Trophoblast cell (in vitro differentiated cells and primary cell): Measurements from ENCODE around the gene LMNB1.

ENCODE experiments used
- DNase-seq, 2 donors: peaks; one replicate each; pipeline ENCODE4 v3.0.0-alpha.2; 2016
- H2AFZ ChIP-seq: 2 replicates; pipeline ENCODE4 v1.6.1; 2013; ENCODE audit warnings: low read length, moderate library complexity, mild to moderate bottlenecking; ENCODE audit not compliant: insufficient read depth, poor library complexity
- H2AK5ac ChIP-seq: 2 replicates; pipeline ENCODE4 v1.6.1; 2013; ENCODE audit warnings: mild to moderate bottlenecking, low read length
- H2BK120ac ChIP-seq: 2 replicates; pipeline ENCODE4 v1.6.1; 2013; ENCODE audit warnings: low read length, mild to moderate bottlenecking, moderate library complexity; ENCODE audit not compliant: insufficient read depth, poor library complexity
- H2BK12ac ChIP-seq: 2 replicates; pipeline ENCODE4 v1.6.1; 2013; ENCODE audit warnings: mild to moderate bottlenecking, low read length, moderate library complexity
- H2BK5ac ChIP-seq: 2 replicates; pipeline ENCODE4 v1.6.1; 2013; ENCODE audit warnings: low read length, low read depth, moderate library complexity, mild to moderate bottlenecking; ENCODE audit not compliant: poor library complexity
- H3K14ac ChIP-seq: 2 replicates; pipeline ENCODE4 v1.6.1; 2013; ENCODE audit warnings: mild to moderate bottlenecking, low read length
- H3K18ac ChIP-seq: 2 replicates; pipeline ENCODE4 v1.6.1; 2013; ENCODE audit warnings: mild to moderate bottlenecking, low read length
- H3K23ac ChIP-seq: 2 replicates; pipeline ENCODE4 v1.6.1; 2013; ENCODE audit warnings: low read length
- H3K27ac ChIP-seq: 2 replicates; pipeline ENCODE4 v1.5.1; 2013; ENCODE audit warnings: low read depth, mild to moderate bottlenecking, inconsistent platforms, low read length, moderate library complexity
- H3K27me3 ChIP-seq: 2 replicates; pipeline ENCODE4 v1.6.1; 2013; ENCODE audit warnings: inconsistent platforms, mild to moderate bottlenecking, low read length, moderate library complexity; ENCODE audit not compliant: insufficient read depth
- H3K36me3 ChIP-seq, 2 experiments: 1 replicate in 1 of 2; 2 replicates in 1 of 2; pipeline ENCODE4 v1.6.1; 2013; ENCODE audit warnings: low read length in 2 of 2, mild to moderate bottlenecking in 2 of 2, moderate library complexity in 1 of 2; ENCODE audit not compliant: insufficient read depth in 2 of 2, control insufficient read depth in 1 of 2
- H3K4ac ChIP-seq: 2 replicates; pipeline ENCODE4 v1.6.1; 2013; ENCODE audit warnings: low read depth, mild to moderate bottlenecking, low read length, moderate library complexity
- H3K4me1 ChIP-seq, 2 experiments: 1 replicate in 1 of 2; 2 replicates in 1 of 2; pipeline ENCODE4 v1.6.1; 2013; ENCODE audit warnings: low read length in 2 of 2, mild to moderate bottlenecking in 2 of 2, moderate library complexity in 1 of 2; ENCODE audit not compliant: insufficient read depth in 2 of 2, control insufficient read depth in 1 of 2
- H3K4me2 ChIP-seq: 2 replicates; pipeline ENCODE4 v1.6.1; 2013; ENCODE audit warnings: inconsistent platforms, mild to moderate bottlenecking, low read length, moderate library complexity
- H3K4me3 ChIP-seq: 2 replicates; pipeline ENCODE4 v1.5.1; 2013; ENCODE audit warnings: mild to moderate bottlenecking, low read depth, low read length, inconsistent platforms
- H3K79me1 ChIP-seq: one replicate; pipeline ENCODE4 v1.6.1; 2013; ENCODE audit warnings: low read length
- H3K79me2 ChIP-seq: 2 replicates; pipeline ENCODE4 v1.6.1; 2013; ENCODE audit warnings: low read length, mild to moderate bottlenecking; ENCODE audit not compliant: control insufficient read depth, insufficient read depth, poor library complexity
- H3K9ac ChIP-seq: 2 replicates; pipeline ENCODE4 v1.6.1; 2013; ENCODE audit warnings: mild to moderate bottlenecking, low read length
- H3K9me3 ChIP-seq: 2 replicates; pipeline ENCODE4 v1.6.1; 2013; ENCODE audit warnings: low read depth, mild to moderate bottlenecking, control low read depth, inconsistent platforms, low read length; ENCODE audit not compliant: insufficient read depth
- H4K12ac ChIP-seq: 2 replicates; pipeline ENCODE4 v1.6.1; 2013; ENCODE audit warnings: low read depth, mild to moderate bottlenecking, low read length, moderate library complexity
- H4K8ac ChIP-seq: 2 replicates; pipeline ENCODE4 v1.6.1; 2013; ENCODE audit warnings: low read depth, mild to moderate bottlenecking, low read length, moderate library complexity
- H4K91ac ChIP-seq: one replicate; pipeline ENCODE4 v1.6.1; 2013; ENCODE audit warnings: low read depth, mild to moderate bottlenecking, low read length, moderate library complexity
- WGBS: extraction: QIAGEN DNeasy Blood & Tissue Kit; methylation state at CpG from one replicate; pipeline ENCODE4 v1.1.7; 2013; ENCODE audit warnings: missing lambda C conversion rate; ENCODE audit not compliant: insufficient read length, insufficient coverage; ENCODE audit errors: extremely low coverage; 5-methylcytosine and 5-hydroxymethylcytosine counted together

The LMNB1 gene

DNA sequence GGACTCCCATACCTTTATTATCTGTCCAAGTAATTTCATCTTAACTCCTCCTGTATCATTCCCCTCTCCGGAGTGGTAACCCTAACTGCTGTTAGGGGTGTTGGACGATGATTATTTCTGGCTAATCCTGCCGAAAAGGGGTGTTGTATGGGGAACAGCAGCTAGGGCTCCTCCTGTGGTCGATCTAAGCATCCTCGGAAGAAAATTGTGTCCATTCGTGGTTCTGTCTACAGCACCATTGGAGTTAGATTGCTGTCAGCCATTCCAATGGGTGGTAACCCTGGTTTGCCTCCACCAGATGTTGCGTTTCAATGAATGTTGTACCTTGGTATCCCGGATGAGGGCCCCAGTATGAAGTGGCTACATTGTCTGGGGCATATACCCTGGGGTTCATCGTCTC, 35.6 kb upstream of the LMNB1 start:
- Histone ChIP-seq H4K91ac (no peak overlapping the region), H3K79me1 (no peaks in the 10 kb centered on the region), H2BK12ac (peak overlapping the region; percentile 24), H3K18ac (no peak overlapping the region), H3K23ac (no peak overlapping the region), H3K27ac (no peak overlapping the region), H3K4me2 (no peak overlapping the region), H3K36me3 (no peaks in the 10 kb centered on the region), H2BK120ac (no peak overlapping the region), H3K4me3 (no peak overlapping the region), H2AK5ac (peak overlapping the region; percentile 31), H3K79me2 (no peaks in the 10 kb centered on the region), H3K9me3 (no peaks in the 10 kb centered on the region), H2BK5ac (no peak overlapping the region), H3K4me1 (peaks cover 0 to 3% of the 10 kb centered on the region in 2 experiments), H3K14ac (no peak overlapping the region), H4K12ac (no peak overlapping the region), H4K8ac (no peak overlapping the region), H3K4ac (no peak overlapping the region), H3K27me3 (no peaks in the 10 kb centered on the region), H2AFZ (no peak overlapping the region), H3K9ac (no peak overlapping the region)
- DNase-seq, result no peak
- no CpG with 5 or more reads among the region's 9 CpGs for WGBS

GRCh38 chr5:126742425-126742824, 34.5 kb upstream of the LMNB1 start:
- no peak overlapping the region for H3K4me3 ChIP-seq
- H2BK12ac ChIP-seq, result no peak overlapping the region
- H3K18ac ChIP-seq, result no peak overlapping the region
- no peaks in the 10 kb centered on the region for H3K79me2 ChIP-seq
- H2AK5ac ChIP-seq, result no peak overlapping the region
- no peaks in the 10 kb centered on the region for H3K79me1 ChIP-seq
- no peak overlapping the region for H4K91ac ChIP-seq
- no peaks in the 10 kb centered on the region for H3K36me3 ChIP-seq
- no peak overlapping the region for H4K12ac ChIP-seq
- H2BK120ac ChIP-seq, result no peak overlapping the region
- DNase-seq, result peak in 1 of 2 donors; percentile 20
- no peak overlapping the region for H2BK5ac ChIP-seq
- H3K27ac ChIP-seq, result no peak overlapping the region
- H3K9me3 ChIP-seq, result no peaks in the 10 kb centered on the region
- H3K4me2 ChIP-seq, result no peak overlapping the region
- H3K14ac ChIP-seq, result no peak overlapping the region
- no peak overlapping the region for H2AFZ ChIP-seq
- no peak overlapping the region for H3K9ac ChIP-seq
- no peak overlapping the region for H3K4ac ChIP-seq
- WGBS, result no CpG with 5 or more reads among the region's 2 CpGs
- H4K8ac ChIP-seq, result no peak overlapping the region
- H3K27me3 ChIP-seq, result no peaks in the 10 kb centered on the region
- peaks cover 0 to 5% of the 10 kb centered on the region in 2 experiments for H3K4me1 ChIP-seq
- H3K23ac ChIP-seq, result no peak overlapping the region

DNA sequence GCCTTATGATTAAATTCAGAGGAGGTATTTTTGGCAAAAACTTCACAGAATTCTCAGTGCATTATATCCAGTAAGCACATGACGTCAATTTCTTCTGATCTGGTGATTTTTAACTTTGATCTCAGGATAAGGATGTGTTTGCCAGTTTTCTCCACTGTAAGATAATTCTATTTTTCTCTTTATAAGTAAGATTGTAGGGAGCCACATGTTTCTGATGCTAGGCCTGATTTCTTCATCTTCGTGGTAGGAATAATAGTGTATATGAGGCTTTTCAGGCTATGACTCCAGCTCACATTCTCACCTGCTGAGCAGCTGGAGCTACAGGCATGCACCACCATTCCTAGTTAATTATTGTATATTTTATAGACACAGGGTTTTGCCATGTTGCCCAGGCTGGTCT, 32.1 kb upstream of the LMNB1 start:
- peaks cover 2% of the 10 kb centered on the region for H3K79me1 ChIP-seq
- H3K4ac ChIP-seq, result no peak overlapping the region
- peak; percentile 73 to 87 for DNase-seq
- H2AFZ ChIP-seq, result no peak overlapping the region
- H2AK5ac ChIP-seq, result no peak overlapping the region
- H3K14ac ChIP-seq, result no peak overlapping the region
- peak overlapping the region; percentile 25 for H3K27ac ChIP-seq
- H4K12ac ChIP-seq, result no peak overlapping the region
- H3K4me2 ChIP-seq, result peak overlapping the region; percentile 3
- H2BK120ac ChIP-seq, result no peak overlapping the region
- no peaks in the 10 kb centered on the region for H3K9me3 ChIP-seq
- peaks cover 4 to 10% of the 10 kb centered on the region in 2 experiments for H3K4me1 ChIP-seq
- H3K9ac ChIP-seq, result no peak overlapping the region
- H2BK5ac ChIP-seq, result peak overlapping the region; percentile 71
- H4K8ac ChIP-seq, result no peak overlapping the region
- WGBS, result no CpG with 5 or more reads among the region's 2 CpGs
- no peak overlapping the region for H3K18ac ChIP-seq
- no peak overlapping the region for H3K4me3 ChIP-seq
- no peaks in the 10 kb centered on the region for H3K36me3 ChIP-seq
- no peaks in the 10 kb centered on the region for H3K79me2 ChIP-seq
- H3K23ac ChIP-seq, result no peak overlapping the region
- no peaks in the 10 kb centered on the region for H3K27me3 ChIP-seq
- peak overlapping the region; percentile 39 for H4K91ac ChIP-seq
- H2BK12ac ChIP-seq, result peak overlapping the region; percentile 45

DNA sequence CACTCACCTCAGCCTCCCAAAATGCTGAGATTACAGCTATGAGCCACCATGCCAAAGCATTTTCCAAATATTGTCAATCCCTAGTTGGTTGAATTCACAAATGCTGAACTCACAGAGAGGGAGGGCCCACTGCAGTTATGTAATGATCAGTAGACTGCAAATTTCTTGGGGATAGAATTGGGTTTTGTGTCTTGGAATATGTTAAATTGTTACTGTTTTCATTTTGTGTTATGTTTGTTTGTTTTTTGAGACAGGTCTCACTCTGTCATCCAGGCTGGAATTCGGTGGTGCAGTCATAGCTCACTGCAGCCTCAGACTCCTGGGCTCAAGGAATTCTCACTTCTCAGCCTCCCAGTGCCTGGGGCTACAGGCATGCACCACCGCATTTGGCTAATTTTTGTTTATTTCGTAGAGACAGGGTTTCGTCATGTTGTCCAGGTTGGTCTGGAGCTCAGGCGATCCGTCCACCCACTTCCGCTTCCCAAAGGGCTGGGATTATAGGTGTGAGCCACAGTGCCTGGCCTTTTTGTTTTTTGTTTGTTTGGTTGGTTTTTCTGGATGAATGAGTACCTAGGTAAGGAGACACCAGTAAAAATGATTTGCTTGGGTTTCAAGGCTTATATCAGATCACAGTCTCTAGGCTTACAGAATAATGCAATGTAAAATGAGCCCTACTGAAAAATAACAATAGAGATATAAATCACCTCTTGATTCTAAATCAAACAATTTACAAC, 31.5 kb upstream of the LMNB1 start:
- H3K79me2 ChIP-seq, result no peaks in the 10 kb centered on the region
- no peak overlapping the region for H2AK5ac ChIP-seq
- no CpG with 5 or more reads among the region's 7 CpGs for WGBS
- H3K9ac ChIP-seq, result no peak overlapping the region
- H3K36me3 ChIP-seq, result no peaks in the 10 kb centered on the region
- H3K4ac ChIP-seq, result no peak overlapping the region
- no peak overlapping the region for H3K18ac ChIP-seq
- H3K4me3 ChIP-seq, result no peak overlapping the region
- peak overlapping the region; percentile 71 for H2BK5ac ChIP-seq
- peak overlapping the region; percentile 45 for H2BK12ac ChIP-seq
- H3K27ac ChIP-seq, result peak overlapping the region; percentile 25
- DNase-seq, result peak; percentile 93 to 97
- no peak overlapping the region for H3K14ac ChIP-seq
- H4K8ac ChIP-seq, result no peak overlapping the region
- H3K4me1 ChIP-seq, result peaks cover 4 to 10% of the 10 kb centered on the region in 2 experiments
- H3K9me3 ChIP-seq, result no peaks in the 10 kb centered on the region
- H4K12ac ChIP-seq, result no peak overlapping the region
- peaks cover 2% of the 10 kb centered on the region for H3K79me1 ChIP-seq
- H4K91ac ChIP-seq, result peak overlapping the region; percentile 39
- no peak overlapping the region for H2AFZ ChIP-seq
- H3K27me3 ChIP-seq, result no peaks in the 10 kb centered on the region
- no peak overlapping the region for H3K23ac ChIP-seq
- peak overlapping the region; percentile 44 for H3K4me2 ChIP-seq
- no peak overlapping the region for H2BK120ac ChIP-seq
